Adrenal gland (tissue), 12 donors: ENCODE results near the gene CLDN24. TPM values are rescaled to one million over a fixed set of nuclear protein-coding genes. Genes with fewer than 3 reads are reported as not detected.

Experiments
- DNase-seq, 7 donors: peaks; one replicate each; pipeline ENCODE4 v3.0.0-alpha.2; 2019 to 2020
- H3K27ac ChIP-seq, 5 donors: fragments of 200-600 bp; sonication (generic) in 4 of 5; 1 replicate in 3 of 5; 2 replicates in 2 of 5; pipeline versions ENCODE4 v1.5.1 to v1.8.0; 2016 to 2020; ENCODE audit warnings: mild to moderate bottlenecking in 1 of 5
- H3K27me3 ChIP-seq: fragments of 200-600 bp; 2 replicates; pipeline ENCODE4 v1.8.0; 2021
- H3K36me3 ChIP-seq, 2 donors: fragments of 200-600 bp; replicated peaks in 1 of 2; 1 replicate in 1 of 2; 2 replicates in 1 of 2; pipeline versions ENCODE4 v1.5.1 to v1.8.0; 2018 to 2022
- H3K4me1 ChIP-seq, 2 donors: fragments of 200-600 bp; replicated peaks in 1 of 2; 1 replicate in 1 of 2; 2 replicates in 1 of 2; pipeline versions ENCODE4 v1.5.1 to v1.8.0; 2018 to 2021
- H3K4me3 ChIP-seq, 4 donors: fragments of 200-600 bp; sonication (generic) in 3 of 4; one replicate each; pipeline ENCODE4 v1.5.1; 2016 to 2018
- H3K9me3 ChIP-seq, 3 donors: fragments of 200-600 bp; sonication (generic) in 1 of 3; replicated peaks in 1 of 3; 1 replicate in 2 of 3; 2 replicates in 1 of 3; pipeline versions ENCODE4 v1.5.1 to v1.8.0; 2016 to 2021
- POLR2A ChIP-seq, 2 donors: fragments of 450-650 bp; IDR thresholded peaks; one replicate each; pipeline ENCODE4 v1.6.1; 2017; ENCODE audit warnings: antibody characterized with exemption in 2 of 2, mild to moderate bottlenecking in 2 of 2, moderate library complexity in 1 of 2
- WGBS, 4 donors: extraction: QIAGEN DNeasy Blood & Tissue Kit in 2 of 4; methylation state at CpG; one replicate each; pipeline versions ENCODE4 v1.1.5 to v1.1.7; 2013 to 2017; 5-methylcytosine and 5-hydroxymethylcytosine counted together
- intact Hi-C, 2 donors: fragments of 100-400 bp; cut with DNase I; formaldehyde crosslinking; loops; one replicate each; pipeline versions ENCODE4 v1.14.1 to v1.15.0; 2022 to 2023
- polyA plus RNA-seq, 3 donors: library from polyadenylated mRNA; stranded (reverse); fragments of 200-250 nt in 2 of 3; fragments of 350-450 nt in 1 of 3; fragmentation: Illumina TruSeq in 1 of 3; extraction: RNeasy Lipid Tissue Mini Kit (QIAGEN cat#74804) in 1 of 3; gene quantifications; one replicate each; pipeline ENCODE4 v1.2.3, GENCODE V29; 2013 to 2014
- total RNA-seq, 9 donors: library from RNA; depleted of rRNA in 4 of 9; stranded (reverse); fragments of >200 nt in 4 of 9; fragments of 120-200 nt in 1 of 9; fragmentation: NEBNext Ultra II Directional in 1 of 9; extraction: Animal tissue kit (Norgen Biotek cat#: 25700) in 1 of 9; gene quantifications; one replicate each; pipeline versions ENCODE4 v1.1.0 to v1.2.4, GENCODE V29; 2013 to 2023
- TF ChIP-seq, protein P1 (sequence below), 6 experiments: fragments of 450-650 bp in 4 of 6; fragments of 200-600 bp in 2 of 6; sonication (generic) in 1 of 6; IDR thresholded peaks; 1 replicate in 5 of 6; 2 replicates in 1 of 6; pipeline versions ENCODE4 v1.5.1 to v1.8.0; 2016 to 2021; ENCODE audit warnings: antibody characterized with exemption in 6 of 6, mild to moderate bottlenecking in 2 of 6, moderate library complexity in 1 of 6
- donor health status: healthy with polysubstance abuse.
- donor health status: Bipolar disorder and iron deficiency.
- donor health status: DM: yes; HTN: yes; CAD: no.
- donor health status: DM: no; HTN: no; CAD: no.
- donor health status: DM: no; HTN: no; CAD: no.
- donor health status: DM: yes; HTN: yes; CAD: no.

Gene CLDN24
- total and polyA plus RNA-seq, 12 donors, result not detected

DNA sequence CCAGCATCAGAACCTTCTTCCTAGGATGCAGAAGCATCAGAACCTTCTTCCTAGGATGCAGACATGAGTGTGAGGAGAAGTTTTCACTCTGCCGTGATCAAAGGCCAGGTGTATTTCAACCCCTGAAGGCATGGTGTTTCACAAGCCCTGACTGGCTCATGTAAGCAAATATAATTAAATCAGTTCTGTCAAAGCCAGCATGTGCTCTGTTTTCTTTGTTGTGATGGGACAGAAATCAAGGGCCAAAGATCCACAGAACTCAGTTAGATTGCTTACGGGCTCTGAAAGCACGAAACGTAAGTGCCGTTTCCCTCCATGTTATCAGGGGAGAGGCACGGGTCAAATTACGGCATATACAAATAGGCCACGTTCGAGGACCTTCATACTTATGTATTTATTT is 32.0 kb upstream of the CLDN24 start:
- Histone ChIP-seq H3K27me3 (peaks cover 56% of the 10 kb centered on the region), H3K9me3 (no peaks in the 10 kb centered on the region), H3K4me1 (peaks cover 0 to 9% of the 10 kb centered on the region in 2 donors), H3K36me3 (no peaks in the 10 kb centered on the region), H3K4me3 (no peak overlapping the region), H3K27ac (no peak overlapping the region)
- WGBS, 4 donors, result 74 to 76% (median 74%) methylated on average over 9 of the region's 9 CpGs
- TF ChIP-seq, protein P1, sequence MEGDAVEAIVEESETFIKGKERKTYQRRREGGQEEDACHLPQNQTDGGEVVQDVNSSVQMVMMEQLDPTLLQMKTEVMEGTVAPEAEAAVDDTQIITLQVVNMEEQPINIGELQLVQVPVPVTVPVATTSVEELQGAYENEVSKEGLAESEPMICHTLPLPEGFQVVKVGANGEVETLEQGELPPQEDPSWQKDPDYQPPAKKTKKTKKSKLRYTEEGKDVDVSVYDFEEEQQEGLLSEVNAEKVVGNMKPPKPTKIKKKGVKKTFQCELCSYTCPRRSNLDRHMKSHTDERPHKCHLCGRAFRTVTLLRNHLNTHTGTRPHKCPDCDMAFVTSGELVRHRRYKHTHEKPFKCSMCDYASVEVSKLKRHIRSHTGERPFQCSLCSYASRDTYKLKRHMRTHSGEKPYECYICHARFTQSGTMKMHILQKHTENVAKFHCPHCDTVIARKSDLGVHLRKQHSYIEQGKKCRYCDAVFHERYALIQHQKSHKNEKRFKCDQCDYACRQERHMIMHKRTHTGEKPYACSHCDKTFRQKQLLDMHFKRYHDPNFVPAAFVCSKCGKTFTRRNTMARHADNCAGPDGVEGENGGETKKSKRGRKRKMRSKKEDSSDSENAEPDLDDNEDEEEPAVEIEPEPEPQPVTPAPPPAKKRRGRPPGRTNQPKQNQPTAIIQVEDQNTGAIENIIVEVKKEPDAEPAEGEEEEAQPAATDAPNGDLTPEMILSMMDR (IDR thresholded peaks at IDR 0.05), result no peak
- TF ChIP-seq POLR2A (IDR thresholded peaks at IDR 0.05), result no peak
- peak in 1 of 7 donors; percentile 7 for DNase-seq
- intact Hi-C loops, result no loop called here

- Histone ChIP-seq H3K4me3 (no peak overlapping the region), H3K9me3 (no peaks in the 10 kb centered on the region), H3K36me3 (no peaks in the 10 kb centered on the region), H3K27ac (no peak overlapping the region), H3K4me1 (peaks cover 0 to 15% of the 10 kb centered on the region in 2 donors), H3K27me3 (peaks cover 56% of the 10 kb centered on the region)
- 77 to 91% (median 84%) methylated on average over 8 of the region's 8 CpGs for WGBS, 4 donors
- peak in 1 of 7 donors; percentile 2 for DNase-seq
- intact Hi-C loops, result no loop called here
- TF ChIP-seq, protein P1 (IDR thresholded peaks at IDR 0.05), result no peak
- TF ChIP-seq POLR2A (IDR thresholded peaks at IDR 0.05), result no peak
Measured at GRCh38 chr4:183353557-183353956, 31.3 kb upstream of the CLDN24 start.

DNA sequence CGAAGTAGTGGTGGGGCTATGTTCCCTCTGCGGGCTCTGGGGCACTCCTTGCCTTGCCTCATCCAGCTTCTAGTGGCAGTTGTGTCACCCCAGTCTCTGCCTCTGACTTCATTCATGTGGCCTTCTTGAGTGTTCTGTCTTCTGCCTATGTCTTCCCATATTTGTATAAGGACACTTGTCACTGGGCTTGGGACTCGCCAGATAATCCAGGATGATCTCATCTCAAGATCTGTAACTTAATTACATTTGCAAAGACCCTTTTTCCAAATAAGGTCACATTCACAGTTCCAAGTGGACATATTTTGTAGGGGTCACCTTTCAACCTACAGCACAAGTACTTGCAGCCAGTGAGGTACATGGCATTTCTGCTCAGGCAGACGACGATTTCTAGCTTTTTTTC is 30.3 kb upstream of the CLDN24 start:
- DNase-seq, result peak in 2 of 7 donors; percentile 7 to 20
- Histone ChIP-seq H3K27me3 (peaks cover 54% of the 10 kb centered on the region), H3K4me1 (peaks cover 0 to 16% of the 10 kb centered on the region in 2 donors), H3K27ac (no peak overlapping the region), H3K4me3 (no peak overlapping the region), H3K9me3 (no peaks in the 10 kb centered on the region), H3K36me3 (no peaks in the 10 kb centered on the region)
- whole genome bisulfite sequencing, 4 donors, result 78 to 89% (median 80%) methylated on average over 4 to 5 of the region's 5 CpGs
- TF ChIP-seq, protein P1 (IDR thresholded peaks at IDR 0.05), result no peak
- TF ChIP-seq POLR2A (IDR thresholded peaks at IDR 0.05), result no peak
- intact Hi-C loops, result no loop called here

GRCh38 chr4:183350317-183351071 is 28.3 kb upstream of the CLDN24 start:
- peaks cover 0 to 12% of the 10 kb centered on the region in 2 donors for H3K4me1 ChIP-seq
- no peak overlapping the region for H3K27ac ChIP-seq
- TF ChIP-seq POLR2A (IDR thresholded peaks at IDR 0.05), result no peak
- TF ChIP-seq, protein P1 (IDR thresholded peaks at IDR 0.05), result no peak
- intact Hi-C loops, result no loop called here
- 83 to 90% (median 85%) methylated on average over 17 of the region's 17 CpGs for WGBS, 4 donors
- H3K27me3 ChIP-seq, result peaks cover 56% of the 10 kb centered on the region
- H3K4me3 ChIP-seq, result no peak overlapping the region
- no peaks in the 10 kb centered on the region for H3K36me3 ChIP-seq
- DNase-seq, result peak in 2 of 7 donors; percentile 3 to 29
- no peaks in the 10 kb centered on the region for H3K9me3 ChIP-seq
